ENCODE results near the gene RIN1. TPM values are rescaled to one million over a fixed set of nuclear protein-coding genes. Genes with fewer than 3 reads are reported as not detected.

The RIN1 gene
- total RNA-seq, 1 donor from 2014 or later, result 7.1 TPM

DNA sequence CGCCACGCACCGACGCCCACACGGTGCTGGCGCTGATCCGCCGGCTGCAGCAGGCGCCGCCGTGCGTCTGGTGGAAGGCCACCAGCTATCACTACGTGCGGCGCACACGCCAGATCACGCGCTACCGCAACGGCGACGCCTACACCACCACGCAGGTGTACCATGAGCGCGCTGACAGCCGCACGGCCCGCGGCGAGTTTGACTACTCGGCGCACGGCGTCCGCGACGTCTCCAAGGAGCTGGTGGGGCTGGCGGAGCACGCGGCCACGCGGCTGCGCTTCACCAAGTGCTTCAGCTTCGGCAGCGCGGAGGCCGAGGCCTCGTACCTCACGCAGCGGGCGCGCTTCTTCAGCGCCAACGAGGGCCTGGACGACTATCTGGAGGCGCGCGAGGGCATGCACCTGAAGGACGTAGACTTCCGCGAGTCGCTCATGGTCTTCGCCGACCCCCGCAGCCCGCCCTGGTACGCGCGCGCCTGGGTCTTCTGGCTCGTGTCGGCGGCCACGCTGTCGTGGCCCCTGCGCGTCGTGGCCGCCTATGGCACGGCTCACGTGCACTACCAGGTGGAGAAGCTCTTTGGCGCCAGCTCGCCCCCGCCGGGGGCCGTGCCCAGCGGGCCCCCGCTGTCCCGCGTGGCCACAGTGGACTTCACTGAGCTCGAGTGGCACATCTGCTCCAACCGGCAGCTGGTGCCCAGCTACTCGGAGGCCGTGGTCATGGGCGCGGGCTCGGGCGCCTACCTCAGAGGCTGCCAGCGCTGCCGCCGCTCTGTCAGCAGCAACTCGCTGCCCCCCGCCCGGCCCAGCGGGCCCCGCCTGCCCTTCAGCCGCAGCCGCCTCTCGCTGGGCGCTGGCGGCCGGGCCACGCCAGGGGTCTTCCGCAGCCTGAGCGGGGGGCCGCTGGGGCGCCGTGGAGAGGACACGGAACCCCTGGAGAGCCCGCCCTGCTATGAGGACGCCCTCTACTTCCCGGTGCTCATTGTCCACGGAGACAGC, 41.3 kb downstream of the RIN1 start:
- no peak for DNase-seq

DNA sequence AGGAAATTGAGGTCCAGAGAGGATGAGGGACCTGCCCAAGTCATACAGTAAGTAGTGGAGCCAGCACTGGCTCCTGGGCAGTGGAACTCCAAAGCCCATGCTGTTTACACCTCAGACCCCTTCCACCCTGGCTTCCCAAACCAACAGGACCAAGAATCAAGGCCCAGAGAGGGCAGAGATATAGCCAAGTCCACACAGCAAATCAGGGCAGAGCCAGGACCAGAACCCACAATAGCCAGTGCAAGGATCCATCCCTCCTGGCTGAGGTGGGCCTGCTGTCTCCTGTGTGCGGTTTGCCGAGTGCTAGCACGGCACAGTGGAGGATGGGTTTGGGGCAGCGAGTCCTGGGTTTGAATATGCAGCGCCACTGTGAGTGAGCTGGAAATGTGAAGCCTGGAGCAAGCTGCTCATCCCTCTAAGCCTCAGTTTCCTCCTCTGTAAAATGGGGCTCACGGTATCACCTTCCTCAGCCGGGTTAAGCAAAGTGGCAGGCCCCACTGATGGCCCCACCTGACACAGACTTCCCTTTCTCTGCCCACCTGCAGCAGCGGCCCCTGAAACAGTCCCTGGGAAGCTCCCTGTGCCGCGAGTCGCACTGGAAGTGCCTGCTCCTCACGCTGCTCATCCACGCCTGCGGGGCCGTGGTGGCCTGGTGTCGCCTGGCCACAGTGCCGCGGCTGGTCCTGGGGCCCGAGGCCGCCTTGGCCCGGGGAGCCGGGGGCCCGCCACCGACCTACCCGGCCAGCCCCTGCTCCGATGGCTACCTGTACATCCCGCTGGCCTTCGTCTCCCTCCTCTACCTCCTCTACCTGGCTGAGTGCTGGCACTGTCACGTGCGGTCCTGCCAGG, 42.2 kb downstream of the RIN1 start:
- no peak for DNase-seq

DNA sequence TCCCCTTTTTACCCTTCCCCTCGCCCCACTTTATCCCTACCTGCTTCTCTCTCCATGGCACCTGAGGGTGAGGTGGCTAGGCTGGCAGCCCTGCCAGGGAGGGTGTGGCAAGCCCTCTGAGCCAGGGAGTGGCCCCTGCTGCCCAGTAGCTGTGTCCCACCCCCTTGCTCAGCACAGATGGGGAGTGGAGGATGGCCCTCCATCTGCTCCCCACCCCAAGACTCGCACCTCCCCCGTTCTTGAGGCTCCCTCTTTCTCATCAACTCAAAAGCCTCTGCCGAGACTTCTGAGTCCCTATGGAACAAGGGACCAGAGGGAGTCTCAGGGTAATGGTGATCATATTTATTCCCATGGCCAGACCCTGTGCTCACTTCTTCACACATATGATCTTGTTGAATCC, 42.9 kb downstream of the RIN1 start:
- DNase-seq, result no peak

DNA sequence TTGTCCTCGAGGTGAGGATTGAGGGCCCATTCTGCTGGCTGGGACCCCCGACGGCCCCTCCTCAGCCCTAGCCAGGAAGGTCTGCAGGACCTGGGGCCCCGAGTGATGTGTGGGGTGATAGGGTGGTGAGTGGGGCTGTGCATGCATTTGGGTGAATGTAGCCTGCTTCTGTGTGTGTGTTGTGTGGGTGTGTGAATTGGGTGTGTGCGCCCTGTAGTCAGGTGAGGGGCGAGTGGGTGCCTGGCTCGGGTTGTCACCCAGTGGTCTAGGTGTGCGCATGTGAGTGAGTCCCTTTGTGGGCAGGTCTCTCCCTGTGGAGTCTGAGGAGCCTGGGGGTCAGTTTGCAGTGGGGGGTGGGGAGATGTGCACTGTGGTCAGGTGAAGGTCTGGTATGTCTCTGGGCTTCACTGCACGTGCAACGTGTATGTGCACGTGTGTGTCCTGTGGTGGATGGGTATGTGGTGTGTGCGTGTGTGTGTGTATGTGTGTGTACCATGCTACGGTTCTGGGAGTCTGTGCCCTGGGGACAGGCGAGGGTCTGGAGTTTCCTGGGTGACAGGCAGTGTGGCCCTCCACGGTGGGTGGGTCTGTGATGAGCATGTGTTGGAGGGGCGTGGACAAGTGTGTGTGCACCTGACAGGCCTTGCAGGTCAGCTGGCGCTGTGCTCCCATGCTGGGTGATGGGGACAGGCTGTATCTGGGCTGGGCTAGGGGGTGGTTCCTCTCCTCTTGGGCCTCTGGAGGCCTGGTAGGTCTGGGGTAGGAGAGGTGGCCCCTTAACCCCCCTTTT, 43.5 kb downstream of the RIN1 start:
- no peak for DNase-seq

DNA sequence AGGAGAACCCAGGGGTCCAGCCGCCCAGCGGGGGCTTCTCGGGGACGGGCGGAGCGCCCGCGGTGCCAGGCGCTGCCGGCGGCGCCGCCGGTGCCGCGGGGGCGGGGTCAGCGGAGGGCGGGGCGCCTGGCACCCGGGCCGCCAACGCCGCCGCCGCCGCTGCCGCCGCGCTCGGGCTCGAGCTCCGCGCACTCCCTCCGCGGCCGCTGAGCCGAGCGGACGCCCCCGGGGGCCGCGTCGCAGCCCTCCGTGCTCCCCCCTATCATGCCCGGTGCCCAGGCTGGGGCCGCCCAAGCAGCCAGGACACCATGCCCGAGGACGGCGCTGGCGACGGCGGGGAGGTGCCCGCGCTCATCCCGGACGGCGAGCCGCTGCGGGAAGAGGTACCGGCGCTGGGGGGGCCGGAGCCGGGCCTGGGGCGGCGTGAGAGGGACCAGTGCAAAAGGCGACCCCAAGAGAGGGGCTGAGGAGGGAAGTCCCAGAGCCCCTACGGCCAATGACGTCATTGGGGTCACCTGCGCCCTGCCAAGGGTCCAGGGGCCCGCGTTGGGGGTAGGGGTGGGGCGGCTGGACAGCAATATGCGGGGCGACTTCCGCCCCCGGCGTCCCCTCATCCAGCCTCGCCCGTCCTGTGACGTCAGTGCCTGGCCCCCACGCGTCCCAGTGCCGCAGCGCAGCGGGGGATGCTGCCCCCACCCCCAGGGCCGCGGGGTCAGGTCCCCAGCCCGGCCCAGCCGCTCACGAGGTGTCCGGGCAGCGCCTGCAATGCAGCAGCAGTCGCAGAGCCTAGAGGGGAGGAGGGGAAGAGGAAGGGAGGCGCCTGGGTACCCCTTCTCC, 44.3 kb downstream of the RIN1 start, which contains the start of gene TMEM151A:
TMEM151A (plus strand) TSS at position 189 of the 837 bp plus-strand sequence; CDS start at position 309, 120 bp downstream.
- DNase-seq, result no peak

DNA sequence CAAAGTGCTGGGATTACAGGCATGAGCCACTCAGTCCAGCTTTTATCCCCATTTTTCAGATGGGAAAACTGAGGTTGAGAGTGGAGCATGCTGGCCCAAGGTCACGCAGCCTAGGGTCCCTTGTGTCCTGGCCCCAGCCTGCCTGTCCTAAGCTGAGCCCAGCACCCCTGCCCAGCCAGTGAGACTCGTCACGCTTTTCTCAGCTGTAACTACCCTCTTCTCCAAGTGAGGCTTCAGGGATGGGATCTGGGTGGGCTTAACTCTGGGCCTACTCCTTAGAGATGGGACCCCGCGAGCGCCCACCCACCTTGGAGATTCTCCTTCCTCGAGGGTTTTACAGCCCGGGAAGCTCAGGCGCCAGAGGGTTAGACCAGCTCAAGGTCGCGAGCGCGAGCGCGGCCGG, 44.9 kb downstream of the RIN1 start:
- DNase-seq, result no peak

DNA sequence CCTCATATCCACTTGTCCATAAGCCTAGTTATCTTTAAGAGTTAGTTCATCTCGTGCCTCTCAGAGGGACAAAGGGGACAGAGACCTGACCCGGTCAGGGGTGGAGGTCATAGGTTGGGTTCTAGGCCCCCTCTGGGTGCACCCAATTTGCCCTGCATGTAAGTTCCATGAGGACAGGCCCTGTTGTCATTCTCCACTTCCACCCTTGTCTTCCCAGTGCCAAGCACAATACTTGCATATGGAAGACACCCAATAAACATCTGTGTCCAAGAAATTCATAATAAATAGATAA, 46.0 kb downstream of the RIN1 start:
- no peak for DNase-seq

DNA sequence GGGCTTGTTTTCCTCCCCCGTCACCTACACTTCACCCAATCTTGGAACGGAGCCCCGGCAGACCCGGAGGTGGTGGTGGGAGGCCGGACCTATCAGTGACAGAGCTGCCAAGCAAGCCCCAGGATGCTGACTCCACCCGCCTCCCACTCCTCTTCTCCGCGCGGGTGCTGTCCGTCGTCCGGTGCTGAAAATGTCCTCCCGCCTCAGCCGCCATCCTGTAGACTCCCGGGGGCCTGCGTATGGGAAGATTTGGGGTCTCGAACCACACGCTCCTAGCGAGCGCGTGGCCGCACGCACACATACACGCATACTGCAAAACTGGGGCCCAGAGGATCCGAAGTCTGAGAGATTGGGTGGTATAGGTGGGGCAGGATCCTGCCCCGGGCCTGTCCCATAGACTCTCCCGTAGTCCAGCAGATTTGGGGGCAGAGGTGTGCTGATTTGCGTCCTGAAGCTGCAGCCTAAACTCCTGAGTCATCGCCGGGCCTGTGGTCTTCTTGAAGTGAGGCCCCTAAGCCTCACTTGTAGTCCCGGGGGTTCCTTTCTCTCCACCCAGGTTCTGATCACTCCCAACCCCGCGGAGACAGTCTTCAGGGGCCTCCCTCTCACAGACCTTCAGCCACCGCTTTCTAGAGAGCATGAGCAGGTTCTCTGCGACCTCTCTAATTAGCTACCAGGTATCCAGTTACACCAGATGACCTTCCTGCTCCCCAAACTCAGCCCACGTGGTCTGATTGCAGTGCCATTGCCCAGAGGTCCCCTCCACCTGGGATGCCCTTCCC, 46.5 kb downstream of the RIN1 start:
- peak; percentile 92 for DNase-seq

DNA sequence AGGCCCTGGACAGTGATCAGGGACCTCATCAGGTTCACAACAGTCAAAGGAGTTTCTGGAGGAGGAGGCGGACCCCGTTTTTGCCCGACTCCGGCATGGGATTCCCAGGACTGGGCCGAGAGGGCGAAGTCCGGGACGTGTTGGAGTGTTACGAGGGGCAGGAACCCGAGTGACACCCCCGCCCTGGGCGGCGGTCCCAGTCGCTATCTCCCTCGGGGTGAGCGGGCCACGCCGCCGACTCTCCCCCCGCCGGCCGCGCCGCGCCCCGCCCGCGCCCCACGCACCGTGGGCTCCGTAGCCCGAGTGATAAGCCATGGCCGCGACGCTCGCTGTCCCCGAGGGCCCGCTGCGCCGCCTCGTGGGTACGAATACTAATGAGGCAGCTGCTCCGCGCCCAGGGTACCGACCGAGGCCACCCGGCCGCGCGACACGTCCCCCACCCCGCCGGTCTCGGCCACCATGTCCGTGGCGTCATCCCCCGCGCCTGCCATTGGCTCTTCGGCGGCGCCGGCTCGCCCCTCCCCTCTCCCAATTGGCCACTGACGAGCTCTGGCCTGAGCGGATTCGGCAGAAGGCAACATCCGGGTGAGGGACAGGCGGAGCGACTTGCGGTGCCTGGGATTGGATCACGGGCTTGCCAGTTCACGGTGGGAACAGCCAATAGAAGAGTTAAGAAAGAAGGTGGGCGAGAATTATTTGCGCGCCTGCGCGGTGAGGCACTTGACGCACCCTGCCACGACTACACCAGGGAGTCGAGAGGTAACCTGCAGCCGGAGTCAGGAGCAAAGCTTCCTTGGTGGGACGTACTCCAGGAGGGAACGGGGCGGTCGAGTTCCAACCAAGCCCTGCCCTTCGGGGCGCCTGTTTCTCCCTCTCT, 47.3 kb downstream of the RIN1 start, which contains the start of gene YIF1A:
YIF1A (minus strand) TSS at position 473 of the 877 bp plus-strand sequence; CDS start at position 315, 158 bp downstream.
- peak; percentile 100 for DNase-seq

DNA sequence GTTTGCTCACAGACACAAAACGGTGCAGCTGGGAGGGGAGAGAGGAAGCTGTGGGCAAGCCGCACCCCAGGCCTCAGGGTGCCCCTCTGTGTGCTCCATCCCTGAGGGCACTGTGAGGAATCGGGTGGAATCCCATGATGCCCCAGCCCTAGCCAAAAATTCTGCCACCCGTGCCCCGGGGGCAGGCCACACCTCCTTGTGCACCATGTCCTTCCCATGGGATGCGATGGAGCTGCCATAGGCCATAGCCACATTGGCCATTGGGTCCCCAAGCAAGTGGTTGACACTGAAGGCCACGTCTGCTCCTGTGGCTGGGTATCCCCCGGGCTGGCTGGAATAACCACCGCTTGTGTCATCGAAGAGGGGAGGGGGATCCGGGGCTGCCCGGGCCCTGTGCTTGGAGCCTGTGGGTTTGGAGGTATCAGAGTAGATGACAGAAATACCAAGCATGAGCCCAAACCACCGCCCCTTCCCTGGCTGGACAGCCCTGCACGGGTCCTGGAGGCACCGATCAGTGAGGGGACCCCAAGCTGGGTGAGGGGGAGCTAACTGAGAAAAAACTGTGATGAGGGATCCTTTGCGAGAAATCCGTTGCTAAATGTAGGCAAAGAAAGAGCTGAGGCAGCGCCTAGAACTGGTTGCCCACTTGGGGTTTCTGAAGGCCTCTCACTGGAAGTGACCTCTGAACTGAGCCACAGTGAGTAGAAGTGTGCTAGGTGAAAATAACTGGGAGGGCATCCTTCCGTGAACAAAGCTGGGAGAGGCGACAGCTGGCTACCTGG, 48.2 kb downstream of the RIN1 start:
- no peak for DNase-seq

DNA sequence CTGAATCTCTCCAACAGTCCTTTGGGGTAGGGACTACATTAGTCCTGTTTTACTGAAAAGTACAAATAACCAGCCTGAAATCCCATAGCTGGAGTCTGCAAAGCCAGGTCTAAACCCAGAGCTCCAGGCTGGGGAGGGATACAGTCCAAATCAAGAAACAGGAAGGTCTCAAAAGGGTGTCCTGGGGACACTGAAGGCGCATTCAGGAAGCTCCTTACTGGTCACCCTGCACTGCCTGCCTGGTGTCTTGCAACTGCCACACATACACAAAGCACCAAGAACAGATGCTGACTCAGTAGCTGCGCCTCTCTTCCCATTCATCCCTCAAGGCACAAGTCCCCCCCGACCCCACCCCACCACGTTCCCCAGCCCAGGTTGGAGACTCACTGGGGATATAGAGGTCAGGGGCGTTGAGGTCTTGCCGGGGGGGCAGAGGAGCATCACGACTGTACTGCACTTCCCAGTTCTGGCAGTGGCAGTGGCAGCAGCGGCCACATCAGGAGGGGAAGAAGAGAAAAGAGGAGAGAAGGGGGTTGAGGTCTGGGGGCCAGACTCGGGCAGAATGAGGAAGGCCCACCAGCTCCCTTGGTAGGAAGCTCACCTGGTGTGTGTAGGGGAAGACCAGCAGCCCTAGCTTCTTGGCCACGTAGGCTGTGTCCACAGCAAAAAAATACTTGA, 48.9 kb downstream of the RIN1 start:
- no peak for DNase-seq

DNA sequence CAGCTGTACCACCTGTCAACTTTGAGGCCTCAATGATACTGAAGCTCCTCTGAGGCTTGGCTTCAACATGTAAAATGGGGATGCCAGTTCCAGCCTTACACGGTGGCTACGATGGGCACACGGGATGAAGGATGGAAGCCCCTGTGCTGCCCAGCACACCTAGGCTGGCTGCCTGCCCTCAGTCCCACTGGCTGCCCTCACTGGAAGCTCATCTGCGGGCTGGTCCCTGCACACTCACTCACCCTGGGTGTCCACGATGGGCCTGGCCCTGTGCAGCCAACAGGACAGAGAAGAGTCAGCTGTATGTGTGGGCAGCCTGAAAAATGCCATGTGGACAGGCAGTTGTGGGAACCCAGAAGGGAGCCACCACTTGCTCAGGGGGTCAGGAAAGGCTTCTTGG, 49.5 kb downstream of the RIN1 start:
- no peak for DNase-seq

DNA sequence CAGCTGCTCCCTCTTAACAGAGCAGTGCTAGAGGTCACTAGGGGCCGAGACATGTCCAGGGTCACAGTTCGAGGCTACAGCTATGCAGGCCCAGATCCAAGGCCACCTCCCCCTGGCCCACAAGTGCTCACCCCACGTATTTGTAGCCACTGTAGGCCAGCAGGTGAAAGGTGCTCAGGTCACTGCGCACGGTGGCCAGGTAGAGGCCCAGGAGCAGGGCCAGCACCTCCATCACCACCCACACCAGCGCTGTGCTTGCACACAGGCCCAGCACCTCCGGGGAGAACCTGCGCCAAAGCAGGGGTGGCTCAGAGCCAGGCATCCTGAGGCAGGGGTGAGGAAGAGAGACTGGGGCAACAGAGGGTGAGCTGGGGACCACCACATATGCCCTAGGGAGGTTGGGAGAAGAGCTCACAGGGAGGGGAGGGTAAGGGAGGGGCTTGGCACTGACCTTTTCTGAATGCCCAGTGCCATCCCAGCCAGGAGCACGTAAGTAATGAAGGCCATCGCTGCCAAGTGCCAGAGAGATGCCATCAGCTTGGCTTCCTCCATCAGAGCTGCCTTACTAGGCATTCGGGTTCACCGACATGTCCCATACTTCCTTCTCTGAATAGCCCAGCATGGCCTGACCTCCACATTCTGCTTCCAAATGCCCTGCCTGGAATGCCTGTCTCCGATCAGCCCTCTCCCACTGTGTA, 50.8 kb downstream of the RIN1 start:
- DNase-seq, result no peak

DNA sequence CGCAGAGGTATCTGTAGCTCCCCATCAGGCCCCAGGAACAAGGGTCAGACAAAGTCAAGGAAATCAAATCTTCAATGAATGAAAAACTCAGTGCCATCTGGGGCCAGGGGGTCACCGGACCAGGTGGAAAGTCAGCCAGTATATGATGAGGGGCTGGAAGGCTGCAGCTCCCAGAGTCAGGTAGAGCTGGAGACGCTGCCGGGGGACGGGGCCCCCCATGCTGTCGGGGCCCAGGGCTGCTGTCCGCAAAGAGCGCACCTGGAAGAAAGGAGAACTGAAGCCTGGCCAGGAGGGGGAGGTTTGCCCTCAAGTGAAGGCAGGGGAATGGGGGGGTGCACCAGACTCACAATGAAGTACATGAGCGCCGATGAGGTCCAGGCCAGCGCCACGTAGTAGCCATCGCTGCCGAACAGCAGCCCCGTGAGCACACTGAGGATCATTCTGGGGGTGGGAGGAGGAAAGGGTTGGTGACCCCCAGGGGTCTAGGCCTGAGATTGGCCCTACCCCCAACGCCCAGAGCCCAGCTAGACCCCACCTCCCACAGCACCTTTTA, 51.6 kb downstream of the RIN1 start:
- DNase-seq, result no peak

DNA sequence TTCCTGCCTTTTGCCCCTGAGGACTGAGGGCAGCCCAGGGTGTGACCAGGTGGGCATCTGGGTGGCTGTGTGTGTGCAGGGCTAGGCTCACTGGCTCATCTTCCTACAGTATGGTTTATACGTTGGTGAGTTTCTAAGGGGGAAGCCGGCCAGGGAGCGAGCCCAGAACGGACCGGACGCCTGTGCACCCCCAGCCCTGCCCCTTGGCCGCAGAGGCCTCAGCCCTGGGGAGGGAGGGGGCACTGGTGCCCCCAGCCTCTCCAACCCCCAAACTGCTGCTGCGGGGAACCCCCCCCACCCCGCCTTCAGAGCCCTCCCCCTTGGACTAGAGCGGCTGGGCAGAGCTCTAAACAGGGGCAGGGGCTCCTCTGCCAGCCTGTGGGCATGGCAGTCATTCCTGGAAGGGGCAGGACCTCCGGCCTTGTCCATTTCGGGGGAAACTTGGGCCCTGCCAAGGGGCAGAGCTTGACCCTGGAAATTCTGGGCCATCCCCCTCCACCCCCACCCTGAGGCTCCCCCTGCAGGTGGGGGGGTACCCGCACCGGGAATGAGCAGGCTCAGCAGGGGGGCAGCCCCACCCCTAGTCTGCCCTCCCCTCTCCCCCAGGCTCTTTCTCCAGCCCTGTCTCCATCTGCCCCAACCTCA, 52.7 kb downstream of the RIN1 start:
- DNase-seq, result no peak
